Progenitor cell of endocrine pancreas (in vitro differentiated cells): ENCODE results near the gene KCNMB2. TPM values are rescaled to one million over a fixed set of nuclear protein-coding genes. Genes with fewer than 3 reads are reported as not detected.

Experiments
- DNase-seq: peaks from one replicate; pipeline ENCODE4 v3.0.0; 2021; ENCODE audit warnings: low spot score; ENCODE audit not compliant: unreplicated experiment
- H3K27ac Mint-ChIP-seq: 2 replicates; pipeline ENCODE4 v1.8.0; 2021; ENCODE audit warnings: mild to moderate bottlenecking, moderate library complexity, mixed read lengths
- H3K27me3 Mint-ChIP-seq: 2 replicates; pipeline ENCODE4 v1.8.0; 2021; ENCODE audit warnings: mixed read lengths
- H3K36me3 Mint-ChIP-seq: 2 replicates; pipeline ENCODE4 v1.8.0; 2022; ENCODE audit warnings: mixed read lengths; ENCODE audit not compliant: insufficient read depth
- H3K4me1 Mint-ChIP-seq: 2 replicates; pipeline ENCODE4 v1.8.0; 2021; ENCODE audit warnings: low read depth, mixed read lengths
- H3K4me3 Mint-ChIP-seq: 2 replicates; pipeline ENCODE4 v1.8.0; 2021; ENCODE audit warnings: low read depth, mild to moderate bottlenecking, moderate library complexity, mixed read lengths
- H3K9me3 Mint-ChIP-seq: 2 replicates; pipeline ENCODE4 v1.8.0; 2021; ENCODE audit warnings: low read depth, mixed read lengths
- CTCF ChIP-seq: fragments of 200-600 bp; sonication (generic); IDR thresholded peaks from one replicate; pipeline ENCODE4 v1.5.0; 2021; ENCODE audit warnings: antibody characterized with exemption, mild to moderate bottlenecking; ENCODE audit not compliant: unreplicated experiment
- total RNA-seq: library from RNA; stranded (reverse); gene quantifications from 2 replicates; pipeline ENCODE4 v1.2.1, GENCODE V29; 2021

Gene KCNMB2
- total RNA-seq, 1 donor from 2014 or later = not detected

DNA sequence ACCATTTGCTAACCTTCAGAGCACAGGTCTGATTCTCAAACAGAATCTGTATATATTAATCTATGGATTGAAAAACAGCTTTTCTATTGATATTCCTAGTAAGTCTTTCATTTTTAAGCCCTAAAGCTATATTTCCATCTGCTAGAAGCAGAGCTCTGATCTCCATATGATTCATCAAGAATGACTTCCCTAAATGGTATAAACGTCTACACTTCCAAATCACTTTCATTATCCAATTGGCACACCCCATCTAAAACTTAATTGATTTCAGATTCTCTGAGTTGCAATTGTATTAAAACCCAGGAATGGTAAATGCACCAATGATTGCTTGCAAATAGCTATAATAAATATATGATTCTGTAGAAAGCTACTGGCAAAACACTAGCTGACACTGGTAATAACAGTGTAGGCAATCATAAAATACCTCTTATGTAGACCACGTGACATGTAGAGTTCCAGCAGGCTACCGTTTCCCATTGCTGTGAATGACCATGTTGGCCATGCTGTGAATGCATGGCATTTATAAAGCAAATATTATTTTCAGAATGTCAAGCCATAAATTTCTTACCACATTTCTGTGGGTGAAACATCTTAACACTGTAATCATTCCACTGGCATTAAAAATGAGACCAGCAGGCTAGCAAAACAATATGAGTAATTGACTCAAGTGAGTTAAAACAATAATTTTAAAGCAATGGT is 309.3 kb downstream of the KCNMB2 start:
- no peak overlapping the region for H3K27ac Mint-ChIP-seq

GRCh38 chr3:178847190-178847589 is 311.0 kb downstream of the KCNMB2 start:
- TF ChIP-seq CTCF = no peak
- Mint-ChIP-seq H3K9me3 (no peaks in the 10 kb centered on the region), H3K27me3 (peaks cover 9% of the 10 kb centered on the region), H3K27ac (no peak overlapping the region), H3K36me3 (no peaks in the 10 kb centered on the region), H3K4me3 (no peak overlapping the region), H3K4me1 (peaks cover 7% of the 10 kb centered on the region)
- no peak for DNase-seq

More for the DNA sequence above, 309.3 kb downstream of the KCNMB2 start:
- TF ChIP-seq CTCF = no peak
- Mint-ChIP-seq H3K27me3 (peaks cover 6% of the 10 kb centered on the region), H3K4me3 (no peak overlapping the region), H3K36me3 (peaks cover 4% of the 10 kb centered on the region), H3K9me3 (peaks cover 6% of the 10 kb centered on the region), H3K4me1 (peaks cover 7% of the 10 kb centered on the region)
- DNase-seq = no peak

DNA sequence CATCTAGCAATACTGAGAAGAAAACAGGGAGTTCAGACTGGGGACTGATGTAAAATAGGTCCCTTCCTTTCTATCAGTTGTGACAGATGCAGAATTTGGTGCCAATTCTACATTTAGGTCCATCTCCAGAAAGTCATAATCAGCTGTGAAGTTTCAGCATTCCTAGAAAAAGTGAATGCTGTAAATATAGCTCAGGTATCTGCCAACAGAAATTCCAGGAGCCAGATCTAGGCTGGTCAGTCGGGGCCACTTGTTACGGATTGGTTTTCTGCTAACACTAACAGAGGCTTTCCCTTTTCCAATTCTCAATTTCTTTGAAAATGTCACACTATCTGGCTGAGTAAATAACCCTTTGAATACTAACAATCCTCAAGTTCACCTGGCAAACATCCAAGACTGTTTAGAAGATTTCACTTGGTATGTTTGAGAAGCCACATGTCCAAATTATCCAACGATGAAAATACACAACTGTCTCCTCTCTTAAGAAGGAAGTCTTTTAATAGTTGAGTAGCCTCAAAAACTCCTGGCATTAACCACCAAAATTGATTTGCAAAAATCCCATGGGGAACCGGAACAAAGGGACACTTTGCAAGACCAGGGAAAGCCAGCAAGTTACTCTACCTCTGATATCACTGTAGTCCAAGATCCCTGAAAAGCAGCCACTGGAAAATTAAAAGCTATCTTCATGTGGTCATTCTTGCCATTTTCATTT is 313.1 kb downstream of the KCNMB2 start:
- no peaks in the 10 kb centered on the region for H3K36me3 Mint-ChIP-seq
- H3K9me3 Mint-ChIP-seq = no peaks in the 10 kb centered on the region
- H3K4me3 Mint-ChIP-seq = no peak overlapping the region
- H3K27me3 Mint-ChIP-seq = peaks cover 9% of the 10 kb centered on the region
- peaks cover 7% of the 10 kb centered on the region for H3K4me1 Mint-ChIP-seq
- no peak overlapping the region for H3K27ac Mint-ChIP-seq
- TF ChIP-seq CTCF = no peak
- no peak for DNase-seq

DNA sequence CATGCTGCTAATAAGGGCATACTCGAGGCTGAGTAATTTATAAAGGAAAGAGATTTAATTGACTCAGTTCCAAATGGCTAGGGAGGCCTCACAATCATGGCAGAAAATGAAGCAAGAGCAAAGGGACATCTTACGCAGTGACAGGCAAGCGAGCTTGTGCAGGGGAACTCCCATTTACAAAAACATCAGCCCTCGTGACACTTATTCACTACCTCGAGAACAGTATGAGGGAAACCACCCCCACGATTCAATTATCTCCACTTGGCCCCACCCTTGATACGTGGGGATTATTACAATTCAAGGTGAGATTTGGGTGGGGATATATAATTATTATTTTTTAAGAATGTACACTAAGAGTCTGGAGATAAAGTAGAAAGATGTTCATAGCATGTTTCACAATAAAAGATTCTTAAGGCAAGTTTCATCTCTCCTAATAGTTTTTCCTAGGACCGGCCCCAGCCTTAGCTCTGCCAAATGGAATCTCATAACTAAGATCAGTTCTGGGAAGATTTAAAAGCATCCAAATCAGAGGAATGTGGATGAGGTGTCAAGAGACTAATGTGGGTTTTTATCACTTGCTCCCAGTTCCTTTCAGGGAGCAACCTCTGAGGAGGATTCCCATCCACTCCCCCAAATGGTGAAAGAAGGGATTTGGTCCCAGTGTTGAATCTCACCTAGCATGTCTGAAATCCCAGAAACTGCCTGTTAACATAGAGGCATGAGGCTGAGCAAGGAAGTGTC is 314.4 kb downstream of the KCNMB2 start:
- no peak overlapping the region for H3K4me3 Mint-ChIP-seq
- no peak overlapping the region for H3K27ac Mint-ChIP-seq
- no peak for DNase-seq
- TF ChIP-seq CTCF = no peak
- no peaks in the 10 kb centered on the region for H3K9me3 Mint-ChIP-seq
- H3K4me1 Mint-ChIP-seq = peaks cover 7% of the 10 kb centered on the region
- H3K36me3 Mint-ChIP-seq = no peaks in the 10 kb centered on the region
- peaks cover 9% of the 10 kb centered on the region for H3K27me3 Mint-ChIP-seq

DNA sequence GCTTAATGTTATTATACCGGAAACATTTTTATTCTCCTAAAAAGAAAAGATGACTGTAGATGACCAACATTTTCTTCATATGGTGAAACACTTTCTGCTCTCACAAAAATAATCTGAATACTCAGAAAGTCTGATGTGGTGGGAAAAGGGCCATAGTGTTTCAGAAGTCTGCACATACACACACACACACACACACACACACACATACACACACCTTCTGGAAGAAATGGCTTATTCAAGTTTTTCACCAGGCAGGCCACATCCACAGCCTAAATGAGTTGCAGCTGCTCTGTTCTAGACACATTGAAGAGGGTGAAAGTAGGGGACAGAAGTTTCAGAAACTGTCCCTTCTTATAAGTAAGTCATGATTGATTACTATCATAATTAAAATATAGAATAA is 315.3 kb downstream of the KCNMB2 start:
- H3K9me3 Mint-ChIP-seq = no peaks in the 10 kb centered on the region
- DNase-seq = no peak

More for the DNA sequence above, 315.3 kb downstream of the KCNMB2 start:
- peaks cover 7% of the 10 kb centered on the region for H3K4me1 Mint-ChIP-seq
- no peak overlapping the region for H3K4me3 Mint-ChIP-seq
- no peak for TF ChIP-seq CTCF
- H3K36me3 Mint-ChIP-seq = no peaks in the 10 kb centered on the region
- no peak overlapping the region for H3K27ac Mint-ChIP-seq
- H3K27me3 Mint-ChIP-seq = peaks cover 9% of the 10 kb centered on the region
